ENCODE measurements around the gene CD4.

GRCh38 chr12:6855322-6855721 is 66.0 kb downstream of the CD4 start:
- TF ChIP-seq, protein P1, sequence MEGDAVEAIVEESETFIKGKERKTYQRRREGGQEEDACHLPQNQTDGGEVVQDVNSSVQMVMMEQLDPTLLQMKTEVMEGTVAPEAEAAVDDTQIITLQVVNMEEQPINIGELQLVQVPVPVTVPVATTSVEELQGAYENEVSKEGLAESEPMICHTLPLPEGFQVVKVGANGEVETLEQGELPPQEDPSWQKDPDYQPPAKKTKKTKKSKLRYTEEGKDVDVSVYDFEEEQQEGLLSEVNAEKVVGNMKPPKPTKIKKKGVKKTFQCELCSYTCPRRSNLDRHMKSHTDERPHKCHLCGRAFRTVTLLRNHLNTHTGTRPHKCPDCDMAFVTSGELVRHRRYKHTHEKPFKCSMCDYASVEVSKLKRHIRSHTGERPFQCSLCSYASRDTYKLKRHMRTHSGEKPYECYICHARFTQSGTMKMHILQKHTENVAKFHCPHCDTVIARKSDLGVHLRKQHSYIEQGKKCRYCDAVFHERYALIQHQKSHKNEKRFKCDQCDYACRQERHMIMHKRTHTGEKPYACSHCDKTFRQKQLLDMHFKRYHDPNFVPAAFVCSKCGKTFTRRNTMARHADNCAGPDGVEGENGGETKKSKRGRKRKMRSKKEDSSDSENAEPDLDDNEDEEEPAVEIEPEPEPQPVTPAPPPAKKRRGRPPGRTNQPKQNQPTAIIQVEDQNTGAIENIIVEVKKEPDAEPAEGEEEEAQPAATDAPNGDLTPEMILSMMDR (IDR thresholded peaks at IDR 0.05), result no peak
- TF ChIP-seq POLR2AphosphoS5 (IDR thresholded peaks at IDR 0.05), result no peak
- TF ChIP-seq EP300 (IDR thresholded peaks at IDR 0.05; ENCODE audit: low read depth), result no peak
- no peak for TF ChIP-seq POLR2A (IDR thresholded peaks at IDR 0.05)
